IPS DF 19.7 (cell line): Measurements from ENCODE around the gene RAB4B.
"Not testable (repeated sequence)": the region's sequence is repeated elsewhere in the genome, so short reads cannot be mapped to it uniquely, and the experiment has no call there.

Experiments
- DNase-seq: peaks from one replicate; pipeline ENCODE4 v3.0.0-alpha.2; 2013; ENCODE audit warnings: low read depth, low spot score

Gene RAB4B

DNA sequence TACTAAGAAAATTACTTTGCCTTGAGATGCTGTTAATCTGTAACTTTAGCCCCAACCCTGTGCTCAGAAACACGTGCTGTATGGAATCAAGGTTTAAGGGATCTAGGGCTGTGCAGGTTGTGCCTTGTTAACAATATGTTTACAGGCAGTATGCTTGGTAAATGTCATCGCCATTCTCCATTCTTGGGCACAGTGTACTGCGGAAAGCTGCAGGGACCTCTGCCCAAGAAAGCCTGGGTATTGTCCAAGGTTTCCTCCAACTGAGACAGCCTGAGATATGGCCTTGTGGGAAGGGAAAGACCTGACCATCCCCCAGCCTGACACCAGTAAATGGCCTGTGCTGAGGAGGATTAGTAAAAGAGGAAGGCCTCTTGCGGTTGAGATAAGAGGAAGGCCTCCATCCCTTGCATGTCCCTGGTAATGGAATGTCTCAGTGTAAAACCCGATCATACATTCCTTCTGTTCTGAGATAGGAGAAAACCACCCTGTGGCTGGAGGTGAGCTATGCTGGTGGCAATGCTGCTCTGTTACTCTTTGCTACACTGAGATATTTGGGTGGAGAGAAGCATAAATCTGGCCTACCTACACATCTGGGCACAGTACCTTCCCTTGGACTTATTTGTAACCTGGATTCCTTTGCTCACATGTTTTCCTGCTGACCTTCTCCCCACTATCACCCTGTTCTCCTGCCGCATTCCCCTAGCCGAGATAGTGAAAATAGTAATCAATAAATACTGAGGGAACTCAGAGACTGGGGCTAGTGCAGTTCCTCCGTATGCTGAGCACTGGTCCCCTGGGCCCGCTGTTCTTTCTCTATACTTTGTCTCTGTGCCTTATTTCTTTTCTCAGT is 44.9 kb downstream of the RAB4B start:
- DNase-seq: not testable (repeated sequence)

DNA sequence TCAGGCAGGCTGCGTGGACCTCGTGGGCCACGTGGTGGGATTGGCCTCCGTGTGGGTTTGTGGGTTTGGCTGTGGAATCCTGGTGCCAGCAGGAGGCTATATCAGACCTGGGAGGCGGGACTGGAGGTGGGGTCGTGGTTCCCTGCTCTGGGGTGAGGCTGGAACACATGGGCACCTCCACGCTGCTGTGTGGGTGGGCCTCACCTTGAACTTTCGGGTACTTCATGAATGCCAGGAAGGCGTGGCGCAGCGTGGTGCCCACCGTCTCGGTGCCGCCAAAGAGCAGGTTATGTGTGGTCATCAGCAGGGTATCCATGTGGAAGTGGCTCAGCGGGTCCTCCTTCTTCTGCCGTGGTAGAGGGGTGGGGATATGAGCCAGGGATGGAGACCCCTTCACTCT is 46.9 kb downstream of the RAB4B start:
- DNase-seq: not testable (repeated sequence)

- not testable (repeated sequence) for DNase-seq
Measured at GRCh38 chr19:40825460-40826095, 47.5 kb downstream of the RAB4B start.

DNA sequence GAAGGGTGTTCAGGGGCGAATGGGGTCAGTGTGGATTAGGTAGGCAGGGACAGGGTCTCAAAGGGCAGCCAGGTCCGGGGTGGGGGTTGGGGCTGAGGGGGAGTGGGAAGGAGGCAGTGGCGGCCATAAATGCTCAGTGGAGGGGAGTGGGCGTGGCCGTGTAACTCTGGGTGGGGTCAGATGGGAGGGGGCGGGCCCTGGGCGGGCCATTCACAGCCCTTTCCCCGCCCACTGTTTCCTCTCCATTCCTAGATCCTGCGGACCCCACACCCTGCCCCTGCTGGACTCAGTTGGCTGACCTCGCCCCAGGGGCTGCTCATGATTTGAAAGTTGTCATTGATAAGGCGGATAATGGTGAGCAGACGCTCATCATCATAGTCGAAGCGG is 48.3 kb downstream of the RAB4B start:
- not testable (repeated sequence) for DNase-seq

DNA sequence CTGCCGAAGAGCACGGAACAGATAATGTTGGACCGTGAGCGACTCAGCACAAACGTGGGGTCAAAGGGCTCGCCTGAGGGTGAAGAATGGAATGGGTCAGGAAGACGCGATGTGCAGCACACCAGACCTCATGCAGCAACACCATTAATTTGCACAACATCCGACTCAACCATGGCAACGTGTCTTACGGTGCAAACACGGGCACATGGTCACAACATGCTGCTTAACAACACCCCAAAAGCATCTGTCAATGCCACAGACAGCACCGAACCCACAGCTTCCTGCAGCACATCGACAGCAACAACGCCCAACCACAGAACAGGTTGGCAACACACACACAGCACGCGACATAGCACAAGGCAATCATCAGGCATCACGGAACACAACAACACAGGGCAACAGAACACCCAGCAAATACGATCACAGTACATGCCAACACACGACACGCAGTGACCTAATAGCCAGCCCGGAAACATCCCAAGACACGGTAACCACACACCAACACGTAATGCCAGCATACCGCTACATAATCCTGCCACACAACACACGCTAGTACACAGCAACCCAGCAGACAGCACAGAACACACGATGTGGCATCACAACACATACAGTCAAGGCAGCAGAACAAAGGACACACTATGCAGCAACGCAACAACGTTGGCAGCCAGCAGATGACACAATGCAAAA is 48.8 kb downstream of the RAB4B start:
- DNase-seq: not testable (repeated sequence)

- DNase-seq: no peak
Measured at GRCh38 chr19:40827386-40828247, 49.6 kb downstream of the RAB4B start.

GRCh38 chr19:40829205-40829604 is 51.2 kb downstream of the RAB4B start:
- no peak for DNase-seq

GRCh38 chr19:40830741-40831140 is 52.7 kb downstream of the RAB4B start:
- DNase-seq: not testable (repeated sequence)

DNA sequence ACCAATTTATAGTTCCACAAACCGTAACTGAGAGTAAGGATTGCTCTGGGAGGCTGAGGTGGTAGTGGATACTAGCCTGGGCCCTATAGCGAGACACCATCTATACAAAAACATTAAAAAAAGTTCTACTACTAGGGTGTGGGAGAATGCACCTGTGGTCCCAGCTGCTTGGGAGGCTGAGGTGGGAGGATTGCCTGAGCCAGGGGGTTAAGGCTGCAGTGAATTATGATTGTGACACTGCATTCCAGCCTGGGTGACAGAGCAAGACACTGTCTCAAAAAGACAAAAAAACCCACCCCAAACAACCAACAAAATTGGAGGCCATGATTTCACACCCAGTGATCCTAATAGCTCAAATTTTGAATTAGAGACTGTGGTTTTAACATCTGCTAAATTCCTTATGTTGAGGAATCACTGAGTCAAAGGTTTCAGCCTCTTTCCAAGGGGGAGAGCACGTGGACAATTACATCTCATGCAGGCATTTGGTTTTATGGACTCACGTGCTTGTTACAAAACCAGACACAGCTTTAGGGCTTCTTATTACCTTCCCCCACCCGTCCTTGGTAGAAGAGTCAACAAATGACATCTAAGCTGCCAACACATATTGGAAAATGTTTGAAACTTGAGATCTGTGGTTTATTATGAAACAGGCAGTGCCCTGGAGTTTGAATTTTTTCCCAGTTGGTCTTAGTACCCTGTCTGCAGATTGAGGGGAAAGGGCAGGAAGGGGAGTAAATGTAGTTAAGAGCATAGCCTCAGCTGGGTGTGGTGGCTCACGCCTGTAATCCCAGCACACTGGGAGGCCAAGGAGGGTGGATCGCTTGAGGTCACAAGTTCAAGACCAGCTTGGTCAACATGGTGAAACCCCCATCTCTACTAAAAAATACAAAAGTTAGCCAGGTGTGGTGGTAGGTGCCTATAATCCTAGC is 53.7 kb downstream of the RAB4B start:
- no peak for DNase-seq

DNA sequence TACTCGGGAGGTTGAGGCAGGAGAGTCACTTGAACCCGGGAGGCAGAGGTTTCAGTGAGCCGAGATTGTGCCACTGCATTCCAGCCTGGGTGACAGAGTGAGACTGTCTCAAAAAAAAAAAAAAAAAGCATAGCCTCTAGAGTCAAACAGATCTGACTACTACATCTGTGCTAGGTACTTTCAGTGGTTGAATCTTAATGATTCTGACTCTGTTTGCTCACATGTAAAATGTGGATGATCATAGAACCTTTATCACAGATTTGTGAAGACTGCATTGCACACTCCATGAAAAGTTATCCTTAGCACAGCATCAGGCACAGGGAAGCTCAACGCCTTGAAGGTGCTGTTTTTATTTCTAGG is 54.4 kb downstream of the RAB4B start:
- not testable (repeated sequence) for DNase-seq

- not testable (repeated sequence) for DNase-seq
Measured at GRCh38 chr19:40833728-40834533, 55.9 kb downstream of the RAB4B start.

DNA sequence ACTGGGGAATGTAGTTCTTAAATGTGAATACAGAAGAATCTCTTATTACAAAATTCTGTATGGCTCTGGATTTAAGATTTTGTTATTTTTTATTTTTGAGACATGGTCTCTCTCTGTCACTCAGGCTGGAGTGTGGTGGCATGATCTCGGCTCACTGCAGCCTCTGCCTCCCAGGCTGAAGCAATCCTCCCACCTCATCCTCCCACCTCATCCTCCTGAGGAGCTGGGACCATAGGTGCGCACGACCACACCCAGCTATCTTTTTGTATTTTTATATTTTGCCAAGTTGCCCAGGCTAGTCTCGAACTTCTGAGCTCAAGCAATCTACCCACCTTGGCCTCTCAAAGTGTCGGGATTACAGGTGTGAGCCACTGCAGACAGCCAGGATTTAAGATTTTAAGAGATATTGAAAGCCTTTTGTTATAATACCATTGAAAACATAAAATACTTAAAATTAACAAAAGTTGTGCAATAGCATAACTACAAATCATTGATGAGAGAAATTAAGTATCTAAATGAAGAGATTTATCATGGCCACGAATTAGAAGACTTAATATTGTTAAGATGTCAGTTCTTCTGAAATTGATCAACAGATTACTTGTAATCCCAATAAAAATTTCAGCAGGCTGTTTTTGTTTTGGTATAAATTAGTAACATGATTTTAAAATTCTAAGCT is 58.8 kb downstream of the RAB4B start:
- no peak for DNase-seq

- not testable (repeated sequence) for DNase-seq
Measured at GRCh38 chr19:40838477-40838876, 60.4 kb downstream of the RAB4B start.

GRCh38 chr19:40842012-40842411 is 64.0 kb downstream of the RAB4B start:
- DNase-seq: not testable (repeated sequence)

- not testable (repeated sequence) for DNase-seq
Measured at GRCh38 chr19:40842997-40843652, 65.1 kb downstream of the RAB4B start.

- DNase-seq: not testable (repeated sequence)
Measured at GRCh38 chr19:40843653-40844052, 65.6 kb downstream of the RAB4B start.
